T-helper 17 cell (primary cell): Measurements from ENCODE around the gene RAB30. TPM values are rescaled to one million over a fixed set of nuclear protein-coding genes. Genes with fewer than 3 reads are reported as not detected.

Experiments
- ATAC-seq: fragments of 150-1000 bp; cut with Tn5 transposase; 2 replicates; pipeline ENCODE4 v1.10.0; 2021; ENCODE audit warnings: mild to moderate bottlenecking, moderate library complexity
- DNase-seq, 3 donors: peaks; one replicate each; pipeline versions ENCODE4 v3.0.0 to v3.0.0-alpha.2; 2020 to 2021
- H3K9me3 ChIP-seq: one replicate; pipeline ENCODE4 v1.7.0; 2013; ENCODE audit warnings: low read length, mild to moderate bottlenecking; ENCODE audit not compliant: control insufficient read depth, poor library complexity, severe bottlenecking
- H3K27ac Mint-ChIP-seq: one replicate; pipeline ENCODE4 v1.8.0; 2022; ENCODE audit warnings: mild to moderate bottlenecking, moderate library complexity, mixed read lengths
- H3K27me3 Mint-ChIP-seq: one replicate; pipeline ENCODE4 v1.8.0; 2022; ENCODE audit warnings: mixed read lengths
- H3K36me3 Mint-ChIP-seq: one replicate; pipeline ENCODE4 v1.8.0; 2022; ENCODE audit warnings: low read depth, mixed read lengths
- H3K4me1 Mint-ChIP-seq: one replicate; pipeline ENCODE4 v1.8.0; 2022; ENCODE audit warnings: mild to moderate bottlenecking, mixed read lengths
- H3K4me3 Mint-ChIP-seq: one replicate; pipeline ENCODE4 v1.8.0; 2022; ENCODE audit warnings: mild to moderate bottlenecking, moderate library complexity, mixed read lengths
- total RNA-seq, 4 donors: library from RNA in 2 of 4; stranded (reverse) in 2 of 4; gene quantifications; one replicate each; pipeline ENCODE4 v1.2.3 and lab custom pipeline; 2022 to 2026

Gene RAB30
- total RNA-seq, 2 donors from 2014 or later: 33.9 to 47.7 TPM

GRCh38 chr11:83092488-83093384, 21.0 kb upstream of the RAB30 start:
- no peaks in the 10 kb centered on the region for H3K9me3 ChIP-seq
- Mint-ChIP-seq H3K4me1 (peaks cover 14% of the 10 kb centered on the region), H3K27me3 (no peaks in the 10 kb centered on the region), H3K27ac (no peak overlapping the region), H3K4me3 (no peak overlapping the region), H3K36me3 (no peaks in the 10 kb centered on the region)
- ATAC-seq (no peak), DNase-seq (no peak)

- no peak for DNase-seq
- Mint-ChIP-seq H3K4me3 (no peak overlapping the region), H3K27me3 (no peaks in the 10 kb centered on the region), H3K36me3 (no peaks in the 10 kb centered on the region), H3K4me1 (peaks cover 19% of the 10 kb centered on the region), H3K27ac (peak overlapping the region; percentile 61)
- ATAC-seq: no peak
- H3K9me3 ChIP-seq: no peaks in the 10 kb centered on the region
Measured at GRCh38 chr11:83088965-83089364, 17.3 kb upstream of the RAB30 start.

- no peaks in the 10 kb centered on the region for H3K36me3 Mint-ChIP-seq
- ATAC-seq (no peak), DNase-seq (no peak)
- peaks cover 19% of the 10 kb centered on the region for H3K4me1 Mint-ChIP-seq
- H3K27ac Mint-ChIP-seq: peak overlapping the region; percentile 9
- H3K4me3 Mint-ChIP-seq: no peak overlapping the region
- no peaks in the 10 kb centered on the region for H3K9me3 ChIP-seq
- no peaks in the 10 kb centered on the region for H3K27me3 Mint-ChIP-seq
Measured at GRCh38 chr11:83087035-83087434, 15.3 kb upstream of the RAB30 start.

- Mint-ChIP-seq H3K27ac (peak overlapping the region; percentile 2), H3K4me1 (peaks cover 8% of the 10 kb centered on the region), H3K27me3 (no peaks in the 10 kb centered on the region), H3K36me3 (no peaks in the 10 kb centered on the region), H3K4me3 (no peak overlapping the region)
- no peaks in the 10 kb centered on the region for H3K9me3 ChIP-seq
- no peak for DNase-seq
- ATAC-seq: no peak
Measured at GRCh38 chr11:83079820-83080219, 8.1 kb upstream of the RAB30 start.

- Mint-ChIP-seq H3K4me1 (peaks cover 13% of the 10 kb centered on the region), H3K36me3 (peaks cover 2% of the 10 kb centered on the region), H3K27ac (peak overlapping the region; percentile 67), H3K27me3 (no peaks in the 10 kb centered on the region), H3K4me3 (no peak overlapping the region)
- DNase-seq (no peak), ATAC-seq (no peak)
- H3K9me3 ChIP-seq: no peaks in the 10 kb centered on the region
Measured at GRCh38 chr11:83078269-83078668, 6.6 kb upstream of the RAB30 start.

- no peaks in the 10 kb centered on the region for H3K9me3 ChIP-seq
- H3K27me3 Mint-ChIP-seq: no peaks in the 10 kb centered on the region
- no peak overlapping the region for H3K27ac Mint-ChIP-seq
- H3K4me3 Mint-ChIP-seq: no peak overlapping the region
- DNase-seq (no peak), ATAC-seq (no peak)
- H3K36me3 Mint-ChIP-seq: peaks cover 2% of the 10 kb centered on the region
- peaks cover 27% of the 10 kb centered on the region for H3K4me1 Mint-ChIP-seq
Measured at GRCh38 chr11:83073884-83074283, 2.2 kb upstream of the RAB30 start.

- H3K9me3 ChIP-seq: no peaks in the 10 kb centered on the region
- H3K4me3 Mint-ChIP-seq: no peak overlapping the region
- no peaks in the 10 kb centered on the region for H3K27me3 Mint-ChIP-seq
- H3K36me3 Mint-ChIP-seq: peaks cover 3% of the 10 kb centered on the region
- peaks cover 29% of the 10 kb centered on the region for H3K4me1 Mint-ChIP-seq
- no peak for ATAC-seq
- H3K27ac Mint-ChIP-seq: no peak overlapping the region
- DNase-seq: no peak
Measured at GRCh38 chr11:83073258-83073657, 1.6 kb upstream of the RAB30 start.

GRCh38 chr11:83072350-83073242, 899 bp upstream of the RAB30 start:
- Mint-ChIP-seq H3K27me3 (no peaks in the 10 kb centered on the region), H3K36me3 (peaks cover 4% of the 10 kb centered on the region), H3K4me3 (no peak overlapping the region), H3K27ac (no peak overlapping the region), H3K4me1 (peaks cover 30% of the 10 kb centered on the region)
- DNase-seq (no peak), ATAC-seq (no peak)
- no peaks in the 10 kb centered on the region for H3K9me3 ChIP-seq

- peak in 1 of 3 donors; percentile 19 for DNase-seq
- H3K4me1 Mint-ChIP-seq: peaks cover 32% of the 10 kb centered on the region
- H3K36me3 Mint-ChIP-seq: peaks cover 6% of the 10 kb centered on the region
- H3K4me3 Mint-ChIP-seq: no peak overlapping the region
- H3K27me3 Mint-ChIP-seq: no peaks in the 10 kb centered on the region
- no peak for ATAC-seq
- H3K9me3 ChIP-seq: no peaks in the 10 kb centered on the region
- H3K27ac Mint-ChIP-seq: no peak overlapping the region
Measured at GRCh38 chr11:83070731-83071566, 748 bp downstream of the RAB30 start.

- peaks cover 6% of the 10 kb centered on the region for H3K36me3 Mint-ChIP-seq
- H3K4me1 Mint-ChIP-seq: peaks cover 31% of the 10 kb centered on the region
- no peak overlapping the region for H3K27ac Mint-ChIP-seq
- ATAC-seq: no peak
- no peaks in the 10 kb centered on the region for H3K9me3 ChIP-seq
- DNase-seq: no peak
- no peaks in the 10 kb centered on the region for H3K27me3 Mint-ChIP-seq
- peak overlapping the region; percentile 83 for H3K4me3 Mint-ChIP-seq
Measured at GRCh38 chr11:83070044-83070701, 1.5 kb downstream of the RAB30 start.

- Mint-ChIP-seq H3K27me3 (no peaks in the 10 kb centered on the region), H3K4me1 (peaks cover 28% of the 10 kb centered on the region), H3K4me3 (peak overlapping the region; percentile 83), H3K27ac (no peak overlapping the region), H3K36me3 (peaks cover 6% of the 10 kb centered on the region)
- no peak for ATAC-seq
- no peaks in the 10 kb centered on the region for H3K9me3 ChIP-seq
- DNase-seq: no peak
Measured at GRCh38 chr11:83069441-83070043, 2.2 kb downstream of the RAB30 start.

- H3K27ac Mint-ChIP-seq: peak overlapping the region; percentile 1
- peaks cover 27% of the 10 kb centered on the region for H3K4me1 Mint-ChIP-seq
- peaks cover 4% of the 10 kb centered on the region for H3K36me3 Mint-ChIP-seq
- no peaks in the 10 kb centered on the region for H3K9me3 ChIP-seq
- ATAC-seq: no peak
- no peaks in the 10 kb centered on the region for H3K27me3 Mint-ChIP-seq
- H3K4me3 Mint-ChIP-seq: no peak overlapping the region
- DNase-seq: no peak
Measured at GRCh38 chr11:83068568-83068967, 3.1 kb downstream of the RAB30 start.
